Islet precursor cell (in vitro differentiated cells): ENCODE measurements around the gene LIPF.
A peak's percentile ranks its signal among the peaks of the same experiment; 100 is the strongest.
"Not testable (repeated sequence)": the region's sequence is repeated elsewhere in the genome, so short reads cannot be mapped to it uniquely, and the experiment has no call there.

Experiments used
- DNase-seq: peaks from one replicate; pipeline ENCODE4 v3.0.0-alpha.2; 2018

LIPF gene

DNA sequence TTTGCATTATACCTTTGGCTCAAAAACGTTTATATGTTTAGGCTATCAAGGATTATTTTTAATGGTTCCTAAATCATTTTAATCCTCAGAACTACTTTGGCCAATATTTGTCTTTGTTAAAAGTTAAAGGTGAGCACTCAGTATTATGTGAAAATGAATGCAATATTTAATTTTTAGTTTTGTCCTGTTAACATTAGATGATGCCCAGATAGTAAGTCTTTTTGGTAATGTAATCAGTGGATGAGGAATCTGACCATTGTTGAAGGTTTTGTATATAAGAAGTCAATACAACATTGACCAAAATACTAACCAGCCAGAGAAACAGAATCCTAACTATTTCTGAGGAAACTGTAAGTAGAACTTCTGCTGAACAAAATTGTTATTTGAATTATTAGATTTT is at the start of gene LIPF:
TSS of gene LIPF (plus strand) at position 301 of the 400 bp plus-strand sequence. CDS start 2,856 bp downstream, outside the sequence.
- DNase-seq: no peak

- DNase-seq: peak; percentile 46
These were observed 47.8 kb upstream of the LIPF start for GRCh38 chr10:88616250-88616977.

DNA sequence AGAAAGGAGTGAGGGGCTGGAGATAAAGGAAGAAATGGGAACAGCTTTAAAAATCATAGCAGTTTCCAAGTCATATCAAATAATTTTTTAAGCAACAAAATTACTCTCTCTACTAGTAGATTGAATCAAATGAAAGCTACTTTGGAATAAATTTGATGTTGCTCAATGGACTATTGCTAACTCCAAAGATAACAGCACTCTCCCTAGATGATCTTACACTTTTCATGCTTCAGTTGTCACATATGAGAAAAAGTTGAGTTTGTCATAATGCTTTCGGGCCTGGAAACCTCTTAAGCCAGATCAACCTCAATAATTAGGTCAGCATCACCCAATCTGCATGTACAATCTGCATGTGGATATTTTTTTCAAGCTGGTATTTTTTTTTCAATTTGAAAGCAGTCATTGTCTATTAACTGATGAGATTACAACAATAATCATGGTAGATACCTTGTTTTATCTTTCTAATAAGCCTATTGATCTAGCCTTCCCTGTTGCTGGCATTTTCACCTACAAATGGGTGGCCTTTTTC is 46.4 kb upstream of the LIPF start:
- no peak for DNase-seq

GRCh38 chr10:88618496-88618895 is 45.7 kb upstream of the LIPF start:
- DNase-seq: no peak

GRCh38 chr10:88620441-88620840 is 43.8 kb upstream of the LIPF start:
- no peak for DNase-seq

GRCh38 chr10:88623835-88624234 is 40.4 kb upstream of the LIPF start:
- DNase-seq: no peak

GRCh38 chr10:88624840-88625239 is 39.4 kb upstream of the LIPF start:
- no peak for DNase-seq

DNA sequence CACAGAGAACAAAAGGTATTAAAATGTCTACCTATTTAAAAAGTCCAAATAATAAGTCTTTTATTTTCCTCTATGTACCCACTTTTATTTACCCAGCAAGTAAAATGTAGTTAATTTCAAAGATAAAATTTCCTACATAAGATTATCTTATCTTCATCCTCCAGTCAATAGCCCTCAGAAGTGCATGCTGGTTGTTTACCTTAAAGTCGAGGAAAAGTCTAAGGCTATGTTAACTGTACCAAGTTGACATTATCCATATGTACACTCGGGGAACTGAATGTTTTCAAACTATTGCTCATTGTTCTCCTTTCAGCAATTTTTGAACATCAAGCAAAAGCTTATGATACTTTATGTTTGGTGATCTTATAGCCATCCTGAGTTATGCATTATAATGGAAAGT is 24.1 kb upstream of the LIPF start:
- no peak for DNase-seq

DNA sequence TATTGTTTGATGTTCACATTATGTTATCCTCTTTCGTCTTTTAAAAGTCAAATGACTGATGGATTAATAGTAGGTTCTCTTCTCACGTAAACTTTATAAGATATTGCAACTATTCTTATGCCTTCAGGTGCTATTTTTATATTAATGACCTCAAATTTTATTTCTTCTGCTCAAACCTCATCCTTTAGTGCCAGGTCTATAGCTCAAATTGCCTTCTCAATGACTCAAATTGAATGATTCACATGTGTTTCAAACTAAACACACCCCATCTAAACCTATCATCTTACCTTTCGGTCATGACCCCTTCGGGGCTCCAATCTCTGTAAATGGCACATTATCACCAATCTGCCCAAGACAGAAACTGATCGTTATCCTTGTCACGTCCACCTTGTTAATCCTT is 22.0 kb upstream of the LIPF start:
- DNase-seq: no peak

- no peak for DNase-seq
These were observed 21.3 kb upstream of the LIPF start for GRCh38 chr10:88642963-88643362.

- no peak for DNase-seq
These were observed 17.1 kb upstream of the LIPF start for GRCh38 chr10:88647061-88647615.

GRCh38 chr10:88651101-88651551 is 13.1 kb upstream of the LIPF start:
- DNase-seq: no peak

GRCh38 chr10:88652616-88653015 is 11.6 kb upstream of the LIPF start:
- no peak for DNase-seq

- DNase-seq: no peak
These were observed 6.3 kb upstream of the LIPF start for GRCh38 chr10:88657901-88658300.

GRCh38 chr10:88659725-88660597 is 4.3 kb upstream of the LIPF start:
- DNase-seq: no peak

DNA sequence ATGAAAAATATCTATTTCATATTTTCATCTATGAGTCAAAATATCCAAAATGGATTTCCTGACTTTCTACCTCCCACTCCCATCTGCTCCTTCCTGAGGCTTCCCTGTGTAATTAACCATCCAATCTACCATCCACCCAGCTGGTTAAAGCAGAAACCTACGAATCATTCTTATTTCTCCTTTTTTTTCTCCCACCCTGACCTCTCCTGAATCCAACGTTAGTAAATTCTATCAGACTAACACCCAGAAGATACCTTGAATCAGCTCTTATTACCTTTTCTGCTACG is 3.7 kb upstream of the LIPF start:
- DNase-seq: no peak

- no peak for DNase-seq
These were observed 3.2 kb upstream of the LIPF start for GRCh38 chr10:88661018-88661417.

DNA sequence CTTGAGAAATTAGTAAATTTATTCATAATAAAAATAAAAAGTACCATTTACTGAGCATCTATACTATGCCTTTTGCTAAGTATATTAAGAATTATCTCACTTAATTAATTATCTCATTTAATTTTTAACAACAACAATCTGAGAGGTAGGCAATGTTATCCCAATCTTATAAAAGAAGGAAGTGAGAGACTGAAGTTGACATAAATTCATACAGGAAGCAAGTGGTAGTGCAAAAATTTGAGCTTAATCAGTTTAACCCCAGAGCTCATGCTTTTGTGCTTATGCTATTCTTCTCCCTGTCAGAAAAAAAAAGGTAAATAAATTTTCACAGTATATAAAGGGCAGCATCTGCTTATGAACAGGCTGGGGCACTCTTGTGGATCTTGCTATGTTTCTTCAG is 2.7 kb upstream of the LIPF start:
- no peak for DNase-seq

DNA sequence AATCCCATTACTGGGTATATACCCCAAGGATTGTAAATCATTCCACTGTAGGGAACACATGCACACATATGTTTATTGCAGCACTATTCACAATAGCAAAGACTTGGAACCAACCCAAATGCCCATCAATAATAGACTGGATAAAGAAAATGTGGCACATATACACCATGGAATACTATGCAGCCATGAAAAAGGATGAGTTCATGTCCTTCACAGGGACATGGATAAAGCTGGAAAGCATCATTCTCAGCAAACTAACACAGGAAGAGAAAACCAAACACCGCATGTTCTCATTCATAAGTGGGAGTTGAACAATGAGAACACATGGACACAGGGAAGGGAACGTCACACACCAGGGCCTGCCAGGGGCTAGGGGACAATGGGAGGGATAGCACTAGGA is 1.1 kb upstream of the LIPF start:
- not testable (repeated sequence) for DNase-seq

- no peak for DNase-seq
These were observed 4.2 kb downstream of the LIPF start for GRCh38 chr10:88668465-88668864.

GRCh38 chr10:88670497-88670896 is 6.3 kb downstream of the LIPF start:
- no peak for DNase-seq

- no peak for DNase-seq
These were observed 7.8 kb downstream of the LIPF start for GRCh38 chr10:88672041-88672440.

DNA sequence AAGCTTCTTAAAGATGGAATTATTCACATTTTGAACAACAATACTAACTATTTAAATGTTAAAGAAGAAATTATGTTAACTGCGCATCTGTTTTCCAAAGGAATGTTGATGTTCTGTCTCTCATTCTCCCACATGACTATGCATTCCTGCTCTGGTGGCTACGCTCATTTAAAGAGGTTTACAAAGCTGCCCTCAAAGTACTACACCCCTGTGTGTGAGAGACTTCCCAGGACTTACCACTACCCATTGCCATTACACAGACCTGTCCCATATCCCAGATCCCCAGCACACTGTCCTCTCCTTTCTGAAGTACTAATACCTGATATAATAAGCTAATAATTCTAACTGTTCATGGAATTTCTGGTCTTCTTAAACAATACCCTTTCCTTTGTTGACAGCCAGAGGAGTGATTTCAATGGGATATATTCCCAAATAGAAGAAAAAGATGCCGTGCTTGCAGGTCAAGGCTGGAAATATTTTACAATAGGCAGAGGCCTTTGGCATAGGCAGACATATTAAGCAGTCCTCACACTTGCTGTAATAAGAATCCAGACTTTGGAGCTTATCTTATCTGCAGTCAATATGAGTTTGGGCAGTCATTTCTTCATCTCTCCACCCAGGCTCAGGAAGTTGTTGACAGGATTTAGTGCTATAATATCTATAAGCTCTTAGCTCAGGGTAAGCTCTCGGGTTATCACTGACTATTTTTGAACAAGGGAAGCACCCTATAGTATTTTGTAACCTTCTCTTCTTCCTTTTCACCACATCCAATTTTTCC is 12.2 kb downstream of the LIPF start:
- no peak for DNase-seq
